ENCODE data around the gene DYNLT2. TPM values are rescaled to one million over a fixed set of nuclear protein-coding genes. Genes with fewer than 3 reads are reported as not detected.

Gene DYNLT2
- total and polyA plus RNA-seq, 2 of the 13 experiments (the other 11 are each of a cell fraction or from before 2014, with no cell fraction given), result 2.1 to 4.3 TPM

GRCh38 chr6:169799474-169799926 lies 48.1 kb upstream of the DYNLT2 start (continued):
- TF ChIP-seq ZNF251 (CRISPR knock-in tag; IDR thresholded peaks at IDR 0.05) (no peak), ZMAT3 (CRISPR knock-in tag; conservative IDR thresholded peaks at IDR 0.05) (no peak), KLF9 (CRISPR knock-in tag; IDR thresholded peaks at IDR 0.05; ENCODE audit: low read depth) (no peak), ZNF138 (CRISPR knock-in tag; IDR thresholded peaks at IDR 0.05; ENCODE audit: low read depth) (0 out of 2 replicates have a peak, but pooled peaks have one; percentile 14), ZNF691 (CRISPR knock-in tag; IDR thresholded peaks at IDR 0.05; ENCODE audit: borderline replicate concordance, low read depth) (no peak), ZNF761 (CRISPR knock-in tag; conservative IDR thresholded peaks at IDR 0.05) (0 out of 2 replicates have a peak, but pooled peaks have one; percentile 28), ZNF850 (CRISPR knock-in tag; conservative IDR thresholded peaks at IDR 0.05) (no peak), ARID2 (CRISPR knock-in tag; IDR thresholded peaks at IDR 0.05; ENCODE audit: borderline replicate concordance) (no peak), MED8 (CRISPR knock-in tag; IDR thresholded peaks at IDR 0.05; ENCODE audit: insufficient replicate concordance) (peak; percentile 66), NFIC (IDR thresholded peaks at IDR 0.05; ENCODE audit: low read length) (peak; percentile 80; the same call in 1 of the 2 replicates), PLRG1 (conservative IDR thresholded peaks at IDR 0.05) (no peak), ZNF274 (CRISPR knock-in tag; IDR thresholded peaks at IDR 0.05) (no peak), TAF1 (CRISPR knock-in tag; IDR thresholded peaks at IDR 0.05) (peak; percentile 59; the same call in 1 of the 2 replicates), ZBTB10 (CRISPR knock-in tag; IDR thresholded peaks at IDR 0.05; ENCODE audit: borderline replicate concordance) (no peak), HOXA9 (CRISPR knock-in tag; IDR thresholded peaks at IDR 0.05; ENCODE audit: borderline replicate concordance) (no peak), ZNF207 (IDR thresholded peaks at IDR 0.05; ENCODE audit: borderline replicate concordance) (no peak), HMGXB4 (CRISPR knock-in tag; IDR thresholded peaks at IDR 0.05; ENCODE audit: borderline replicate concordance in 1 of 2, low read depth in 1 of 2) (peak; percentile 40 to 58; a peak in 2 of 4 replicates), USF2 (IDR thresholded peaks at IDR 0.05; ENCODE audit: low read depth, low read length) (no peak), USF2 (CRISPR knock-in tag; IDR thresholded peaks at IDR 0.05; ENCODE audit: borderline replicate concordance) (no peak), KMT2B (CRISPR knock-in tag; IDR thresholded peaks at IDR 0.05) (no peak), PATZ1 (CRISPR knock-in tag; IDR thresholded peaks at IDR 0.05) (no peak; the same call in 1 of the 2 replicates)

All from HepG2 (cell line).